22Rv1 (cell line): ENCODE data around the gene MSX2.

Experiments
- CTCF ChIP-seq: fragments of 450-650 bp; IDR thresholded peaks from 2 replicates; pipeline ENCODE4 v1.5.1; 2017; ENCODE audit warnings: mild to moderate bottlenecking
- ZFX ChIP-seq: fragments of 450-650 bp; IDR thresholded peaks from 2 replicates; pipeline ENCODE4 v1.6.1; 2017; ENCODE audit warnings: antibody characterized with exemption, borderline replicate concordance

DNA sequence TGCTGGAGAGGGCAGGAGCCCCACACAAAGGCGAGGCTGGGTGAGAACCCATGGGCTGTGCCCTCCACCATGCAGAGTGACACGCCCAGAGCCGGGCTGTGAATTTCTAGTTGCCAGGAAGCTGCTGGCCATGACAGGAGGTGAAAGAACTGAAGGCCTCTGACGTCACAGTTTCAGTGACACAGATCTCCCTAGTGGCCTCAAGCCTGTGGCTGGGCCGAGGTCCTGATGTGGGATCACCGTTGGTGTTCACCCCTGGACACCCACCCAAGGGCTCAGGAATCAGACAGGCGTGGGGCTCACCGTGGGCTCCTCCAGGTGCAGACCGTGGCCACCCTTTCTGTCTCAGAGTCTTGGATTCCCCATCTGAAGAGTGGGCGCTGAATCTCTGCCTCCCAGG is 39.9 kb downstream of the MSX2 start:
- no peak for TF ChIP-seq CTCF
- TF ChIP-seq ZFX = no peak
